Kasumi-1 (cell line): Measurements from ENCODE around the gene ZNF787.

Experiments used
- DNase-seq, 2 experiments: peaks; one replicate each; lab custom pipeline; 2025; lab: John Stamatoyannopoulos, UW

The ZNF787 gene

GRCh38 chr19:56087647-56088496 lies 33.2 kb downstream of the ZNF787 start:
- DNase-seq, result no peak

DNA sequence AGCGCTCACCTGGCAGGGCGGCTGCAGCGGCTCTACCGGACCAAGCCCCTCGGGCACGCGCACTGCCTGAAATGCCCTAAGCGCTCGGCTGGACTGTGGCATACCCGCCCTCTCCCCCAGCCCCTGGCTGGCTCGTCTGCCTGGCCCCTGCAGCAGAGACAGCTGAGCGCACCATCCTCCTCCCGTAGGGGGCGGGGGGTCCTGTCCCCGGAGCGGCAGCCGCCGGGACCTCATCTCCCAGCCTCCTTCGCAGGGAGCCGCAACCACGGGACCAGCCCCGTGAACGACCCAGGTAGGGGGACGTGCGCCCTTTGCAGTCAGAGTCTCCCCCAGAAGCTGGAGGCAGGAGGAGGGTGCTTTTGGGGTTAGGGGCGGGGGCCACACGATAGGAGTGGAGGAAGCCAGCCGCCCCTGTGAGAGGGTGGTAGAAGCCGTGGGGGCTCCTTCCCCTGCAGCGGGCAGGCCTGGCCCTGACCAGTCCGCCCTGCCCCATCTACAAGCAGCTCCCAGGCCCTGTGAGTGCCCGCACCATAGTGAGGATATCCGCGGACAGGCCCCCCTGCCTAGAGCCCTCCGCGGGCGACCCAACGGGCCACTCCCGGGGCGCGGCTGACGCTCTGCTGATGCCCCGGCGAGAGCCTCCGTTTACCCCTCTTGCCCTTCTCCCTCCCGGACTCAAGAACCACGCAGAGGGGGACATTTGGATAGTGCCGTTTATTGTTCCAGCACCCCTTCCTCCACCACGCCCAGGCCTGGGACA lies 34.2 kb downstream of the ZNF787 start:
- DNase-seq, result no peak

DNA sequence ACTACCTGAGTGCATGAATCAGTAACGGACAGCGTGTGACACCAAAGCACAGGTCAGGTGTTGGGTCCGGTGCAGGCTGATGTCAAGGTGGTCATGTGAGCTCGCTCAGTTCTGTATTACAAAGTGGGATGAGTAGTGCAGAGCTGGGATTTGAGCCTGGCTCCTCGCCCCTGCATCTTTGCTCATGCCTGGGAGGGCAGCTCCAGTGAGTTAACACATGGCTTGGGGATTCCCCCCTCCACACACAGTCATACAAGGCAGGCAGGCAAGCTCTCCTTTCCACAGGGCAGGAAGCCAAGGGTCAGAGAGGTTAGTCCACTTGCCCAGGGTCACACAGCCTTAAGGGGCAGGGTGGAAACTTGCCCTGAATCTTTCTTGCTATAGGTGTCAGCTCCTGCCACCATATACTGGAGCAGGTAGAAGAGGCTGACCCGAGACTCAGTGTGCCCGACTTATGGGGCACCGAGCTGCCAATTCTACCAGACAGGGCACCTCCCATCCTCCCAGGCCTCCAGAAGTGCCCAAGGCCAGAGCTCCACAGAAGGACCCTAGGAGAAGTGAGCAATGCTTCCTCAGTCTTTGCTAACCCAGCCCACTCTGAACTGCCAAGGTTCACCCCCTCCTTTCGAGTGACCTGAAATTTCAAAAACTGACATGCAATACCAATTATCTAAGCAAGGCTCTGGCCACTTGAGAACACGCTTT lies 35.4 kb downstream of the ZNF787 start:
- DNase-seq, result no peak

GRCh38 chr19:56084835-56085536 lies 36.1 kb downstream of the ZNF787 start:
- DNase-seq, result no peak

GRCh38 chr19:56083668-56084067 lies 37.4 kb downstream of the ZNF787 start:
- DNase-seq, result no peak

- peak; percentile 78 to 82 for DNase-seq
Measured at GRCh38 chr19:56080669-56081401, 40.3 kb downstream of the ZNF787 start.

- no peak for DNase-seq
Measured at GRCh38 chr19:56079609-56080008, 41.5 kb downstream of the ZNF787 start.

DNA sequence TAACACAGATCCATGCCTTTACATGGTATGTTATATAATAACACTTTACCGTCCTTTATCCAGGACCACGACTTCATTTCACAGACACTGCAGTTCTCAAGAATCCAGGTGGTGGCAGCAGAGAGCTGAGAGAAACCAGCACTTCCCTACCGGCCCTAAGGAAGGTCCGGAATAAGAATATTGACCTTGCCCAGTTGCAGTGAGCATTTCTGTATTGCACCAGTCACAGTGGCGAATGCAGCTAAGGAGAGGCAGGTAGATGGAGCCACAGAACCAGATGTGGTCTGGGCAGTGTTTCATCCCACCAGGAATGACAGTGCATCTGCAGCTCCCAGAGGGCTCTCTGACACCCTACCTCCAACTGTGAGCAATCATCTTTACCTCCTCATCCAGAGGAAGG lies 44.6 kb downstream of the ZNF787 start:
- peak; percentile 18 to 24 for DNase-seq

DNA sequence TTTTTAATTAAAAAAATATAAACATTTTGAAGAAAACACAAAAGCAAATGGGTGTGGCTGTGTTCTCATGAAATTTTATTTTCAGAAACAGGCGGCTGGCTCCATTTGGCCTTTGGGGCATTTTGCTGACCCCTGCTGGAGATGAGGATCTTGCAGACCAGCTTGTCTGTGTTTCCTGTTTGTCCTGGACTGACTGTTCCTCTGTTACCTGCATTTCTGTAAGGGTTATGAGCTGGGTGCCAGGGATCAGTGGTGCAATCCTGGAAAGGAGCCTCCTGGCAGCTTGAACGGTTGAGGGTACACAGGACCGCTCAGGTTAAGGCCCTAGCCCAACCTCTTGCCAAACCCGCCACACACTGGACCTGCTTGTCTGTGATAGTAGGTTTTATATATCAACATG lies 49.9 kb downstream of the ZNF787 start:
- peak; percentile 4 to 7 for DNase-seq

DNA sequence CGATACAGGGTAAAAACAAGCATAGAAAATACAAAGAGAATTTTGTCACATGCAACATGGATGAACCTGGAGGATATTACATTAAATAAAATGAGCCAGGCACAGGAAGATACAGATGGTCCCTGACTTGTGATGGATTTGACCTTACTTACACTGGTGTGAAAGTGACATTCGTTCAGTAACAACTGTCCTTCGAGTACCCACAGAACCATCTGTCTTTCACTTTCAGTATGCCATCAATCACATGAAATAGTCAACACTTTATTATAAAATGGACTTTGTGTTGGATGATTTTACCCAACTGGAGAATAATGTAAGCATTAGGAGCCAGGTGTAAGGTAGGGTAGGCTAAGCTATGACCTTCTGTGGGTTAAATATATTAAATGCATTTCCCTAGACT lies 51.5 kb downstream of the ZNF787 start:
- no peak for DNase-seq

DNA sequence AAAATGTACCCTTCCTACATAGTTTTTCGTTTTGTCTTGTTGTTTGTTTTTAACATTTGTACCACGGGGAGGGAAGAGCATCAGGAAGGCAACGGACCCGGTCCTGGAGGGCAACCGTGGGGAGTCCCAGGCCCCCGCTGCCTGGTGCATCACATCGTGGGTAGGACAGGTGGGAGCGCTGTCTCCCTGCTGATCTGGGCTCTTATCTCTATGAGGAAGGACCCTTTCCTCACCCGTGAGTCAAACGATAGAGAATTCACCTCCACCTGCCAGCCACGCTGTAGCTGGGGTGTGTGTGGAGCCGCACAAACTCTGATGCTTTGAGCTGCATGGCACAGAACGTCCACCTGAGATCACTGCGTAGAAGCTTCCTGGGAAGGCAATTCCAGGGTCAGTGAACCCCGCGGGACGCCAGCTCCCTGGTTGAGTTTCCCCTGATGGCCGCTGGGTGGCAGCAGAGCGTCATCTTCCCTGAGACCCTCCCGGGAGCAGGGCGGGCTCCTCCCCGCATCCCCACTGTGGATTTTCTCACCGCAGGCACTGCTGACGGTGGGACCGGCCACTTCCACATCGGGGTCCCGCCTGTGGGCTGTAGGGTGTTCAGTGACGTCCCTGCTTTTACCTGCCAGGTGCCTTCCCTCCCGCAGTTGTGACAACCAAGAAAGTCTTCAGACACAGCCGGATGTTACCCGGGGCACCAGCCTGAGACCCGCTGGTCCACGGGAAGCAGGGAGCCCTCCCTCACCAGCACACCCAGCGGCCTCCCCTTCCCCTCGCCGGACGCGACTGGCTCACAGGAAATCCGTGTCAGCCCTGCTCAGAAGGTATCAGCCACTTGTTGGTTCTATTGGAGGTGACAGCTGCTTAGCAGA lies 54.7 kb downstream of the ZNF787 start:
- peak; percentile 36 to 58 for DNase-seq

- DNase-seq, result no peak
Measured at GRCh38 chr19:56053596-56053995, 67.5 kb downstream of the ZNF787 start.
